ENCODE data around the gene LINGO4.
A peak's percentile ranks its signal among the peaks of the same experiment; 100 is the strongest.

The LINGO4 gene

DNA sequence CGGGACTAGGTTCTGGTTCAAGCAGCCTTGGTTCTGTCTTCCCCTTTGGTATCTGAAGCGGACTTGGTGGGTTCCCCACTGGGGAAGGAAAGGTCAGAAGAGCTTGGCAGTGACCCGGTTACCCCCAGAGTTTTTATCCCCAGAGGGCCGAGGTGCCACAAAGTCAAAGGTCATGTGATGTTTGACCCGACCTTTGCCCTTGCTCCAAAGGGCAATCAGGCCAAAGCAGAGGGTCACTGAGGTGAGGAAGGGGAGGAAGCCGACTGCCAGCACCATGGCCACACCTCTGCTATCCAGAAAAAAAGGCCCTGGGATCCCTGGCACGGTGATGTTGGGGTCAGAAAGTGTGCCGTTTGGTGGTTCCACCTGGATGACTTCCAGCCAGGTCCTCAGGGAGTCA, 4.4 kb downstream of the LINGO4 start:
- no peaks in the 10 kb centered on the region for H3K79me2 ChIP-seq (ENCODE audit: insufficient read depth, low read depth)
- H3K4me3 ChIP-seq (IDR thresholded peaks at IDR 0.05; ENCODE audit: insufficient read depth, low read depth, low read length) = no peak overlapping the region
- H3K27ac ChIP-seq = no peak overlapping the region
- H2AFZ ChIP-seq (ENCODE audit: low read depth) = no peak overlapping the region
- no peak overlapping the region for H3K9ac ChIP-seq
- H4K20me1 ChIP-seq (ENCODE audit: insufficient read depth) = no peaks in the 10 kb centered on the region
- TF ChIP-seq, protein P1, sequence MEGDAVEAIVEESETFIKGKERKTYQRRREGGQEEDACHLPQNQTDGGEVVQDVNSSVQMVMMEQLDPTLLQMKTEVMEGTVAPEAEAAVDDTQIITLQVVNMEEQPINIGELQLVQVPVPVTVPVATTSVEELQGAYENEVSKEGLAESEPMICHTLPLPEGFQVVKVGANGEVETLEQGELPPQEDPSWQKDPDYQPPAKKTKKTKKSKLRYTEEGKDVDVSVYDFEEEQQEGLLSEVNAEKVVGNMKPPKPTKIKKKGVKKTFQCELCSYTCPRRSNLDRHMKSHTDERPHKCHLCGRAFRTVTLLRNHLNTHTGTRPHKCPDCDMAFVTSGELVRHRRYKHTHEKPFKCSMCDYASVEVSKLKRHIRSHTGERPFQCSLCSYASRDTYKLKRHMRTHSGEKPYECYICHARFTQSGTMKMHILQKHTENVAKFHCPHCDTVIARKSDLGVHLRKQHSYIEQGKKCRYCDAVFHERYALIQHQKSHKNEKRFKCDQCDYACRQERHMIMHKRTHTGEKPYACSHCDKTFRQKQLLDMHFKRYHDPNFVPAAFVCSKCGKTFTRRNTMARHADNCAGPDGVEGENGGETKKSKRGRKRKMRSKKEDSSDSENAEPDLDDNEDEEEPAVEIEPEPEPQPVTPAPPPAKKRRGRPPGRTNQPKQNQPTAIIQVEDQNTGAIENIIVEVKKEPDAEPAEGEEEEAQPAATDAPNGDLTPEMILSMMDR (conservative IDR thresholded peaks at IDR 0.05; ENCODE audit: low read depth, low read length) = no peak
- H3K4me1 ChIP-seq (ENCODE audit: low read depth, poor library complexity, severe bottlenecking) = no peaks in the 10 kb centered on the region
- H3K27me3 ChIP-seq (ENCODE audit: insufficient read depth, low read depth) = peaks cover 21% of the 10 kb centered on the region; the same call in 1 of the 2 replicates
- no peak overlapping the region for H3K4me2 ChIP-seq
- no peaks in the 10 kb centered on the region for H3K36me3 ChIP-seq (ENCODE audit: insufficient read depth)

- Histone ChIP-seq H3K79me2 (ENCODE audit: insufficient read depth, low read depth) (no peaks in the 10 kb centered on the region), H3K27ac (no peak overlapping the region), H3K36me3 (ENCODE audit: insufficient read depth) (no peaks in the 10 kb centered on the region), H4K20me1 (ENCODE audit: insufficient read depth) (no peaks in the 10 kb centered on the region), H3K4me3 (IDR thresholded peaks at IDR 0.05; ENCODE audit: insufficient read depth, low read depth, low read length) (no peak overlapping the region), H3K27me3 (ENCODE audit: insufficient read depth, low read depth) (peaks cover 9% of the 10 kb centered on the region; the same call in 1 of the 2 replicates), H3K4me2 (no peak overlapping the region), H3K4me1 (ENCODE audit: low read depth, poor library complexity, severe bottlenecking) (no peaks in the 10 kb centered on the region), H2AFZ (ENCODE audit: low read depth) (no peak overlapping the region), H3K9ac (no peak overlapping the region)
- TF ChIP-seq, protein P1 (conservative IDR thresholded peaks at IDR 0.05; ENCODE audit: low read depth, low read length) = no peak
Measured at GRCh38 chr1:151799179-151800022, 5.8 kb downstream of the LINGO4 start.

DNA sequence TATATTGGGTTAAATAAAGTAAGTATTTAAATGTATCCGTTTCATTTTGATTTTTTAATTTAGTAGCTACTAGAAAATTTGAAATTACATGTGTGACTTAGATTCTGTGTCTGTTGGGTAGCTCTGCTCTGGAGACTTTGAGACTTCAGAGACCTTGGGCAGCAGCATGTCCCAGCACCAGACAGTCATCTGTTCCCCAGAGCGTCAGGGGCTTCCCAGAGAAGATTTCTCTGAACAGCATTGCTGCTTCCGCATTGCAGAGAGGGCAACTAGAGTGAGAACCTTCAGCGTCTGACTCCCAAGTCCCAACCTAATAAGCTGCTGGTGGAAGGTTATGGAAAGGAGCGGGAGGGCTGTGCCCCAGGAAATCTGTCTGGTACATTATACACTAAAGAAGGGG, 6.6 kb downstream of the LINGO4 start:
- TF ChIP-seq, protein P1 (conservative IDR thresholded peaks at IDR 0.05; ENCODE audit: low read depth, low read length) = no peak
- no peaks in the 10 kb centered on the region for H3K4me1 ChIP-seq (ENCODE audit: low read depth, poor library complexity, severe bottlenecking)
- H4K20me1 ChIP-seq (ENCODE audit: insufficient read depth) = no peaks in the 10 kb centered on the region
- no peak overlapping the region for H3K4me2 ChIP-seq
- H3K9ac ChIP-seq = no peak overlapping the region
- no peaks in the 10 kb centered on the region for H3K79me2 ChIP-seq (ENCODE audit: insufficient read depth, low read depth)
- H2AFZ ChIP-seq (ENCODE audit: low read depth) = no peak overlapping the region
- peaks cover 6% of the 10 kb centered on the region; the same call in 1 of the 2 replicates for H3K27me3 ChIP-seq (ENCODE audit: insufficient read depth, low read depth)
- H3K36me3 ChIP-seq (ENCODE audit: insufficient read depth) = no peaks in the 10 kb centered on the region
- H3K27ac ChIP-seq = no peak overlapping the region
- H3K4me3 ChIP-seq (IDR thresholded peaks at IDR 0.05; ENCODE audit: insufficient read depth, low read depth, low read length) = no peak overlapping the region

- Histone ChIP-seq H3K4me2 (peak overlapping the region; percentile 93), H3K4me3 (IDR thresholded peaks at IDR 0.05; ENCODE audit: insufficient read depth, low read depth, low read length) (peak overlapping the region; percentile 99), H3K27ac (peak overlapping the region; percentile 28), H3K9ac (peak overlapping the region; percentile 45; the same call in 1 of the 2 replicates), H3K4me1 (ENCODE audit: low read depth, poor library complexity, severe bottlenecking) (peaks cover 18% of the 10 kb centered on the region), H2AFZ (ENCODE audit: low read depth) (peak overlapping the region; percentile 93), H3K27me3 (ENCODE audit: insufficient read depth, low read depth) (no peaks in the 10 kb centered on the region), H3K79me2 (ENCODE audit: insufficient read depth, low read depth) (0 out of 2 replicates have a peak, but pooled peaks cover 7% of the 10 kb centered on the region), H4K20me1 (ENCODE audit: insufficient read depth) (no peaks in the 10 kb centered on the region), H3K36me3 (ENCODE audit: insufficient read depth) (no peaks in the 10 kb centered on the region)
- TF ChIP-seq, protein P1 (conservative IDR thresholded peaks at IDR 0.05; ENCODE audit: low read depth, low read length) = no peak; the same call in 1 of the 2 replicates
Measured at GRCh38 chr1:151790940-151791651, 14.1 kb downstream of the LINGO4 start.

All from KMS-11 (cell line).